Measurements from ENCODE around the gene SNRPN.
A peak's percentile ranks its signal among the peaks of the same experiment; 100 is the strongest.
"Not testable (repeated sequence)": the region's sequence is repeated elsewhere in the genome, so short reads cannot be mapped to it uniquely, and the experiment has no call there.

Gene SNRPN

DNA sequence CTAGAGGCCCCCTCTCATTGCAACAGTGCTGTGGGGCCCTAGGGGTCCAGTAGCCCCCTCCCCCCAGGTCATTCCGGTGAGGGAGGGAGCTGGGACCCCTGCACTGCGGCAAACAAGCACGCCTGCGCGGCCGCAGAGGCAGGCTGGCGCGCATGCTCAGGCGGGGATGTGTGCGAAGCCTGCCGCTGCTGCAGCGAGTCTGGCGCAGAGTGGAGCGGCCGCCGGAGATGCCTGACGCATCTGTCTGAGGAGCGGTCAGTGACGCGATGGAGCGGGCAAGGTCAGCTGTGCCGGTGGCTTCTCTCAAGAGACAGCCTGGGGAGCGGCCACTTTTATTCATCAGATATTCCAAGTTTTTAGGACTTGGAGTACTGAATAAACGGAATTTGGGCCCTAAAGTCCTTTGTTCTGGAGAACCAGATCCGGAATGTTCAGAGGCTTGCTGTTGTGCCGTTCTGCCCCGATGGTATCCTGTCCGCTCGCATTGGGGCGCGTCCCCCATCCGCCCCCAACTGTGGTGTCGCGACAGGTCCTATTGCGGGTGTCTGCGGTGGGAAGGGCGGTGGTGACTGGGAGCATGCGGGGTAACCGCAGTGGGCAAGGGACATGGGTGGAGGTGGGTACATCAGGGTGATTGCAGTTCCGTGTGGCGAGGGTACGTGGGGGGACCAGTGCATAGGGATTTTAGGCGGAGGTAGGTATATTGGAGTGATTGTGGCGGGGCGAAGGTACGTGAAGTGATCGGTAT is at the start of gene SNRPN, which contains the start of gene SNURF:
SNRPN (plus strand) TSS at position 205 of the 748 bp plus-strand sequence. CDS start 19,467 bp downstream, outside the sequence.
SNURF (plus strand) TSS at position 205 of the 748 bp plus-strand sequence; CDS start at position 267, 62 bp downstream.
- TF ChIP-seq CTCF (IDR thresholded peaks at IDR 0.05; ENCODE audit: insufficient read depth, low read length, poor library complexity, severe bottlenecking), result no peak
- Histone ChIP-seq H3K4me3 (replicated peaks; ENCODE audit: low read depth, low read length) (peak within 1 kb of the TSS; percentile 84), H3K27me3 (replicated peaks; ENCODE audit: control insufficient read depth, insufficient read depth, low read length) (no peaks in the 10 kb centered on the region), H3K36me3 (ENCODE audit: control insufficient read depth, insufficient read depth, low read length) (no peaks in the 10 kb centered on the region)
- DNase-seq (ENCODE audit: extremely low read depth, insufficient read length), result peak; percentile 75

DNA sequence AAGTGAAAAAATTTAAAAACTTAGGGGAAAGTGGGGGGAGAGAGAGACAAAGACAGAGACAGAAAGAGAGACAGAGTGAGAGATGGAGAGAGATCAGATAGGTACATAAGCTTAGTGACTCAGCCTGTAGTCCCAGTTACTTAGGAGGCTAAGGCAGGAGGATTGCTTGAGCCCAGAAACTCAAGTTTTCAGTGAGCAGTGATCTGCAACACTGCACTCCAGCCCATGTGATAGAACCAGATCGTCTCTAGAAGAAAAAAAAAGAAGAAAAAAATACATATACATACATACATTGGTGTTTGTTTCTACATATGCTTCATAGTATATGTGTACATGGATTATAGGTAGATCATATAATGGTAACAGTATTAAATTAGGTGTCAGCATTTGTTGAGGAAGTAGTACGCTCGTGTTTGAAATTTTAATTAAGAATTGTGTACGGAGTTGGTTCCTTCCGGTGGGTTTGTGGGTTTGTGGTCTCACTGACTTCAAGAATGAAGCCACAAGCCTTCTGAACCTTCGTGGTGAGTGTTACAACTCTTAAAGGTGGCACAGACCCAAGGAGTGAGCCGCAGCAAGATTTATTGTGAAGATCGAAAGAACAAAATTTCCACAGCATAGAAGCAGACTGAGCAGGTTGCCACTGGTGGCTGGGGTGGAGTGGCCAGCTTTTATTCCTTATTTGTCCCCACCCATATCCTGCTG is 38.3 kb upstream of the SNRPN start:
- H3K4me3 ChIP-seq (replicated peaks; ENCODE audit: low read depth, low read length), result no peak overlapping the region

GRCh38 chr15:24917431-24917830 is 37.4 kb upstream of the SNRPN start:
- H3K4me3 ChIP-seq (replicated peaks; ENCODE audit: low read depth, low read length), result no peak overlapping the region
- H3K27me3 ChIP-seq (replicated peaks; ENCODE audit: control insufficient read depth, insufficient read depth, low read length), result no peaks in the 10 kb centered on the region
- DNase-seq (ENCODE audit: extremely low read depth, insufficient read length), result no peak
- no peaks in the 10 kb centered on the region for H3K36me3 ChIP-seq (ENCODE audit: control insufficient read depth, insufficient read depth, low read length)
- TF ChIP-seq CTCF (IDR thresholded peaks at IDR 0.05; ENCODE audit: insufficient read depth, low read length, poor library complexity, severe bottlenecking), result no peak

More for the DNA sequence above, 38.3 kb upstream of the SNRPN start:
- no peak for DNase-seq (ENCODE audit: extremely low read depth, insufficient read length)
- no peak for TF ChIP-seq CTCF (IDR thresholded peaks at IDR 0.05; ENCODE audit: insufficient read depth, low read length, poor library complexity, severe bottlenecking)
- no peaks in the 10 kb centered on the region for H3K27me3 ChIP-seq (replicated peaks; ENCODE audit: control insufficient read depth, insufficient read depth, low read length)
- H3K36me3 ChIP-seq (ENCODE audit: control insufficient read depth, insufficient read depth, low read length), result no peaks in the 10 kb centered on the region

DNA sequence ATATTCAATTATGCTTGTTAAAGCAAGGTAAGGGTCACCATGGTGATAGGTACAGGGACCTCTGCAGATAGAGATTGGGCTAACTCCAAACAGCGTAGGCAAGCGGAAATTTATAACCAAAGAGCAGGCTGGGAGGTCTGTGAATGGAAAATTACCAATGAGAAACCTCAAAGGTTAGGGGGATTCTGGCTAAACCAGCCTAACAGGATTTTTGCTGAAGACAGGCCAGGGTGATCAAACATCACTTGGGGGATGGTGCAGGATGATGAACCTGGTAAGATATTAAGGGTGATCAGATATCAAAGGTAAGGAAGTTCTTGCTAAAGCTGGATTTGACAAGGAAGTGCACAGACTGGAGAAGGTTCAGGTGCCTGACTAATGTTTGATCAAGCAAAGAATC is 35.3 kb upstream of the SNRPN start:
- Histone ChIP-seq H3K4me3 (replicated peaks; ENCODE audit: low read depth, low read length) (no peak overlapping the region), H3K27me3 (replicated peaks; ENCODE audit: control insufficient read depth, insufficient read depth, low read length) (no peaks in the 10 kb centered on the region), H3K36me3 (ENCODE audit: control insufficient read depth, insufficient read depth, low read length) (no peaks in the 10 kb centered on the region)
- TF ChIP-seq CTCF (IDR thresholded peaks at IDR 0.05; ENCODE audit: insufficient read depth, low read length, poor library complexity, severe bottlenecking), result no peak
- no peak for DNase-seq (ENCODE audit: extremely low read depth, insufficient read length)

DNA sequence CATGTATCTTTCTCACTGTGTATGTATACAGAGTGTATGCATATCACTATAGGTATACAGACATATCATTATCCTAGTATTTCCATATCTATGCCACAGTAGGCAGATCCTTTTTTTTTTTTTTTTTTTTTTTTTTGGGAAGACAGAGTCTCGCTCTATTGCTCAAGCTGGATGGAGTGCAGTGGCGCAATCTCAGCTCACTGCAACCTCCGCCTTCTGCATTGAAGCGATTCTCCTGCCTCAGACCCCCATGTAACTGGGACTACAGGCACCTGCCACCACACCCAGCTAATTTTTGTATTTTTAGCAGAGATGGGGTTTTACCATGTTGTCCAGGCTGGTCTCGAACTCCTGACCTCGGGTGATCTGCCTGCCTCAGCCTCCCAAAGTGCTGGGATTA is 32.0 kb upstream of the SNRPN start:
- not testable (repeated sequence) for DNase-seq (ENCODE audit: extremely low read depth, insufficient read length); H3K4me3 ChIP-seq (replicated peaks; ENCODE audit: low read depth, low read length); H3K36me3 ChIP-seq (ENCODE audit: control insufficient read depth, insufficient read depth, low read length); H3K27me3 ChIP-seq (replicated peaks; ENCODE audit: control insufficient read depth, insufficient read depth, low read length)

DNA sequence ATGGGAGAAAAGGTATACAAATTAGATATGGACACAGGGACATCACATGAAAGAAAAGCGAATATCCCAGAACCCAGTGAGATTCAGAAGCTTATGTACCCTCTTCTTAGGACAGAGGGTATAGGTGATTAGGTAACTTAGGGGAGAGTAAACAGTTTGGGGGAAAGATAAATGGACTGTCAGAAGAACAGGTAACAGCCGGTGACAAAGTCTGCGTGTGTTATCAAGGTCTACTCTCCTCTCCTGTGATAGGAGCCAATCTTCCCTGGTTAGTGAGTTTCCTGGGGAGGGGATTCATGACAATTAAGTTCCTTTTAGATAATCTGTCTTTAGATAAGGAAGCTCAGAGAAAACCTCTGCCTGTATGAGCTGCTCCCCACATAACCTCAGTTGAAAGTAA is 30.6 kb upstream of the SNRPN start:
- Histone ChIP-seq H3K36me3 (ENCODE audit: control insufficient read depth, insufficient read depth, low read length) (no peaks in the 10 kb centered on the region), H3K4me3 (replicated peaks; ENCODE audit: low read depth, low read length) (no peak overlapping the region), H3K27me3 (replicated peaks; ENCODE audit: control insufficient read depth, insufficient read depth, low read length) (no peaks in the 10 kb centered on the region)
- no peak for DNase-seq (ENCODE audit: extremely low read depth, insufficient read length)
- TF ChIP-seq CTCF (IDR thresholded peaks at IDR 0.05; ENCODE audit: insufficient read depth, low read length, poor library complexity, severe bottlenecking), result no peak
